SW480 (cell line): ENCODE measurements around the gene PER1.
A peak's percentile ranks its signal among the peaks of the same experiment; 100 is the strongest.
"Not testable (repeated sequence)": the region's sequence is repeated elsewhere in the genome, so short reads cannot be mapped to it uniquely, and the experiment has no call there.

Experiments used
- DNase-seq: peaks from one replicate; pipeline ENCODE4 v3.0.0-alpha.2; 2016; ENCODE audit warnings: low spot score

PER1 gene

DNA sequence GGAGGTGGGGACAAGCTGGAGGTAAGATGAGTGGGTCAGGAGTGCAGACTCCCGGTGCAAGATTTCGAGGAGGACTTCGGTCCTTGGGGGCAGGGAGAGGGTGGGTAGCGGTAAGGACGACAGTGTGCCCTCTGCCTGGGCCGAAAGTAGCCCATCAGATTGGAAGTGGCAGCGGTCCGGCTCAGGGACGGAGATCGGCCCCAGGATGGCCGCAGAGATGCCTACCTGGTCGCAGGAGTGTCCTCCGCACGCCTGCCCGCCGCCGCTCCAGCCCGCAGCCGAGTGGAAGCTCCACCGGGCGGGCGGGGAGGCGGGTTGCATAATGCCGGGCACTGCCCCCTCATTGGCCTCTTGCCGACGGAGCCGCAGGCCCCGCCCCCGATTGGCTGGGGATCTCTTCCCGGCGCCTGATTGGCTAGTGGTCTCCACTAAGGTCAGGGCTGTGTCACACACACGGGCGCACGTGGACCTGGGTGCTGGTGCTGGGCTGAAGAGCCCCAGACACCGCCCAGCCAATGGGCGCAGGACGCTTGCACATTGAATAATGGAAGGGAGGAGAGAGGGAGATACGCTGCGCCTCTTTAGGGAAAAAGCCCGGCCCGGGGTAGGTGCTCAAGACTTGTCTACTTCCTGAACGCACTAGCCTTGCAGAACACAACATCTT, at the start of gene PER1:
TSS of gene PER1 (minus strand) at position 293 of the 664 bp plus-strand sequence. CDS start 1,698 bp downstream, outside the sequence.
- DNase-seq, result peak; percentile 96

DNA sequence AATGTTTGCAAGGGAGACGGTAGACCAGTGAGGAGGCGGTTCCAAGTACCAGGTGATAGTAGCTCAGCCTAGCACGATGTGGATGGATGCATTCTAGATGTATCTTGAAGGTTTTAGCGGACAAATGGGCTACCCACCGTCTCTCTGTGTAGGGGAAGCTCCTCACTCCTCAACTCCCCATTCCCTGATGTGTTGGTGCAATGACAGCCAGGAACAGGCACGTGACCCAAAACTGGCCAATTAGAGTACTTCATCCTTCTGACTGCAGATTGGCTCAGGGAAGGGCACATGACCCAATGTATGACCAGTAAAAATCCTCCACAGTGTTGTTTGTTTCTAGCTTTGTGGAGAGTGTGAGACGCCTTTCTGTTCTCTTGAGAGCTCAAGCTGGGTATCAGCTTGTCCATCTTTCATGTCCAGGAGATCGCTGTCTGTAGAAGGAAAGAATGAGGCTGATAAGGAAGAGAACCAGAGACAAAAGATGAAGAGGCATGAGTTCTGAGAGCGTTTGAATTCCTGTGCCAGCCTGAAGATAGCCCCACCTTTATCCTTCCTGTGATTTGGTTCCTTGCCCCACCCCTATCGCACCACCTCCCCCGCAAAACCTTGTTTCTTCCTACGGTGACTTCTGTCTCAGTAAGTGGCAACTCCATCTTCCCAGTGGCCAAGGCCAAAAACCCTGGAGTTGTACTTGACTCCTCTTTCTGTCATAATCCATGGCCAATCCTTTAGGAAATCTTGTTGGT, 40.0 kb upstream of the PER1 start:
- peak; percentile 95 for DNase-seq

- DNase-seq, result no peak
These were observed 38.3 kb upstream of the PER1 start for GRCh38 chr17:8190506-8190905.

GRCh38 chr17:8189711-8190477, 37.7 kb upstream of the PER1 start, which contains the start of gene BORCS6:
Gene BORCS6 (minus strand): TSS chr17:8190180. CDS start chr17:8190140, 40 bp downstream.
- DNase-seq, result peak; percentile 99

DNA sequence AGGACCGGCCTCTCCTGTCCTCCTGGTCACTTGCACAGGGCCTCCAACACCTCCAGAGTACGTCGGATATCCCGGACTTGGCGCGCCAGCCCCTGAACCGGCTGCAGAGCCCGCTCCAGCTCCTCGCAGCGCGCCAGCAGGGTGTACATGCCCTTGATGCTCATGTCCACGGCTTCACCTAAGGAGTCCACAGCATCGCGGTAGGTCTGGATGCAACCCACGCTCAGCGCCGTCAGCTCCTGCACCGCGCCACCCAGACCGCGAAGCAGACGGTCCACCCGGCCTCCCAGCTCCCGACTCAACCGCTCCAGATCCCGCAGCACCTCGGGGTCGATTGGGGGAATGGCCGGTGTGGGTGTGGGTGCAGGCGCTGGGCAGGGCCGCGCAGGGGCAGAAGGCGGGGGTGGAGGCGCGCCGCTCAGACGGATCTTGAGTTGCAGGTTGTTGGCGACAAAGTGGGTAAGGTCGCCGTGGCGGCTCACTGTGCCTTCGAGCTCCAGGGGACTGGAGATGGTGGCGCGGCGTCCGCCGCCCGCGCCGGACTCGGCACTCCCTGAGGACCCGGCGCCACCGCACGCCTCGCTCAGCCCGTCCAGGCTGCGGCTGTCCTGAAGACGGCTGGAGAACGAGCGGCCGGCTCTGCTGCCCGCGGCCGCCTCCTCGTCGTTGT, 37.0 kb upstream of the PER1 start:
- no peak for DNase-seq

DNA sequence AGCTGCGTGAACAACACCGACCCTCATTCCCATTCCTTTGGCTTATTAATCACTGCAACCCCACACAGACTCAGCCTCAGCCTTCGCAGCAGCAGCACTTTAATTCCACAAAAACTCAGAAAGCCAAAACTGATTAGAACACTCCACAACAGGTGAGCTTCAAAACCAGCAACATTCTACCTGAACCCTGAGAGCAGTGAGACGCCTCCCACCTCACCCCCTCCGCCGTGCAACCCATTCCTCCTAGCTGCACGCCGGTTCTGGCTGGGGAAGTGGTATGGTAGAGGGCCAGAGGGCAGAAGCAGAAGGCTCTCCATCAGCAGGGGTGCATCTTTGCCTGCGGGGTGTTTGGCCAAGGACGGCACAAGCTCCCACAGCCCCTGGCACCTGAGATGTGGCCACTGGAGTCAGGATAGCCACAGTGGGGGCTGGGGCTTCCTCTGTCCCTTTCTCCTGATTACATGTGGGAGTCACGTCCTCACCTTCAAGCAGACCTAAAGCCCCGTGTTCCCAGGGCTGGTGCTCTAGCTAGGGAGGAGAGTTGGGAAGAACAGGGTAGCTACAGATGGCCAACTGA, 36.1 kb upstream of the PER1 start:
- DNase-seq, result no peak

- peak; percentile 99 for DNase-seq
These were observed 35.5 kb upstream of the PER1 start for GRCh38 chr17:8187517-8188262.

DNA sequence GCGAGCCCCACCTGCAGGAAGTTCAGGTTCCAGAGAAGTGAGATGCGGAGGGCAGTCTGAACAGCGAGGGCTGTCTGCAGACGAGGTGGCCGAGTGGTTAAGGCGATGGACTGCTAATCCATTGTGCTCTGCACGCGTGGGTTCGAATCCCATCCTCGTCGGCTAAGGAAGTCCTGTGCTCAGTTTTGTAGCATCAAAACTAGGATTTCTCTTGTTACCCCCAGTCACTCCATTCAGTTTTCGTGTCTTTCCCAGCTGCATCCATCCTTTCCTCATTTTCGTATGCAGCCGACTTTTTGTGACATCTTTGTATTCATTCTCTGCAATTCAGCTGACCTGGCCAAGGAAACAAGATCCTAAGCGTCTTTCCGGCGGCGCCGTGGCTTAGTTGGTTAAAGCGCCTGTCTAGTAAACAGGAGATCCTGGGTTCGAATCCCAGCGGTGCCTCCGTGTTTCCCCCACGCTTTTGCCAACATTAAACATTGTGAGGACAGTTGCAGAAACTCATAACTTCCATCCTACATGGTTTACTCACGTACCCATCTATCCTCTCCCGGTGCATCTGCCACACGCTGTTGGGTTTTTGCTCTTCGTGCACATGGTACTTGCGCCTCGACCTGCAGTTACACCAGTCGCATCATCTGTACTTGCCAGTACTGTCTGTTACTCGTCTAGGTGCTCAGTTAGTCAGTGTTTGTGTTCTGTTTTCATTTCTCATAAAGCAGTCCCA, 34.7 kb upstream of the PER1 start:
- DNase-seq, result peak; percentile 95

DNA sequence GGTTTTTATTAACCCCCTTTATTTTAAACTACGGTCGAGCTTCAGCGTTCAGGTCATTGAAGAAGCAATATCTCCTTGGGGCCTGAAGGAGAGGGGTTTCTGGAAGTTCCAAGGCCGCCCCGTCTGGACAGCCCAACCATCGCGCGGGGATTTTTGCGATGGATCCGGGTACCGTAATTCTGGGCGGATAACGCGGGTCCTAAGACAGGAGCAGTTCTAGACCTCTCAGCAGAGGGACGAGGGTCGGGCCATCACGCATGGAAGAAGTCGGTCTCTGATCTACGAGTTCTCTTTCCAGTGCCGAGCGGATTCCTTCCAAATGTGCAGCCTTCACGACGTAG, 34.2 kb upstream of the PER1 start:
- no peak for DNase-seq

- DNase-seq, result peak; percentile 90
These were observed 33.6 kb upstream of the PER1 start for GRCh38 chr17:8185582-8186445.

DNA sequence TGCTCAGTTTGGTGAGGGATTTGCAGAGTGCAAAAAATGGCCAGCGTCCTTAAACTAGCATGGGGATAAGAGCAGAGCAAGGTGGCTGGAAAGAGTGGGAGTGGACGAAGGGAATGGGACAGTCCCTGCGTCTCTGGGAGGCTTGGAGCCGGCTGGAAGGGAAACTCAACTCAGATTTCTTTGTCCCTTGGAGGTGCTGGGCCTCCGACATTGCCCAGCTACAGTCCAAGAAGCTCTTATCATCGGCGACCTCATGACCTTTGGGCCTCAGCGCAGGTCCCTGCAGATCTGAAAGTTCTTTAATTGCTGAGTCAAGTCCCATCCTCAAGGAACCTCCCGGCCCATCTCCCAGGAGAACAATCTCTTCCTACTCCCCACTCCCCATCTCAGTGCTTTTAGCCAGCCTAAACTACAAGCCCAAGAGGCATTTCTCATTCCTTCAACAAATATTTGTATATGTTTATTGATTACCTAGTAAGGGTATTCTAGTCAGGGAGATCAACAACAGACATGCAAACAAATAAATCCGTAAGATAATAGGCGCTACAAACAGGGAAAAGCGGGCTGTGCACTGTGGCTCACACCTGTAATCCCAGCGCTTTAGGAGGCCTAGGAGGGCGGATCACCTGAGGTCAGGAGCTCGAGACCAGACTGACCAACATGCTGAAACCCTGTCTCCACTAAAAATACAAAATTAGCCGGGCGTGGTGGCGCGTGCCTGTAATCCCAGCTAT, 25.0 kb upstream of the PER1 start:
- no peak for DNase-seq

GRCh38 chr17:8176197-8176940, 24.2 kb upstream of the PER1 start, which contains the start of gene TMEM107:
Gene TMEM107 (minus strand): TSS chr17:8176380. CDS start chr17:8176286, 94 bp downstream.
- peak; percentile 81 for DNase-seq

- DNase-seq, result no peak
These were observed 23.6 kb upstream of the PER1 start for GRCh38 chr17:8175795-8176196.

DNA sequence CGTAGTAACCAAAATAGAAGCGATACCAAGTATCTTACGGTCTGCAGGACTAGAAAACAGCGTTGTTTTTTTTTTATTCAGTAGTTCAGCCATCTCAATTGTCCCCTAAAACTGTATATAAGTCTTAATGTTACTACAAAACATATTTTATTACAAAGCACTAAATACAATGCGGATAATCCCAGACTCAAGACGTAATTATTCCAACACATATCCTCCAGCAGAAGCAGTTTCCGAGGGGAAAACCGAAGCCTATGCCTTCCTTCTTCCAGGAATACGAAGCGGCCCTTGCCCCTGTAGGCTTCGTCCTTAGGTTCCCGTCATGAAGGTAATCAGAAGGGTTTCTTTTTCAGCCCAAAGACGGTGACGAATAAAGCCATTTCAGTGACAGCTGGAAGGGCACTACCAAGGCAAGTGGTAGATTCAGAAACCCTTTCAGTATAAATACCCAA, 21.7 kb upstream of the PER1 start:
- DNase-seq, result no peak

GRCh38 chr17:8173056-8173870, 21.1 kb upstream of the PER1 start:
- peak; percentile 99 for DNase-seq

DNA sequence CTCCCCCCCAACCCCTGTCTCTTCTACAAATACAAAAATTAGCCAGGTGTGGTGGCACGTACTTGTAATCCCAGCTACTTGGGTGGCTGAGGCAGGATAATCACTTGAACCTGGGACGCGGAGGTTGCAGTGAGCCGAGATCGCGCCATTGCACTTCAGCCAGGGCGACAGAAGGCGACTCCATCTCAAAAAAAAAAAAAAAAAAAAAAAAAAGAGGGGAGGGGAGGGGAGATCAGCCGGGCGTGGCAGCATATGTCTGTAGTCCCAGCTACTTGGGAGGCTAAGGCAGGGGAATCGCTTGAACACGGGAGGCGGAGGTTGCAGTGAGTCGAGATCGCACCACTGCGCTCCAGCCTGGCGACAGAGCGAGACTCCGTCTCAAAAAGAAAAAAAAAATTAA, 18.0 kb upstream of the PER1 start:
- DNase-seq, result not testable (repeated sequence)

DNA sequence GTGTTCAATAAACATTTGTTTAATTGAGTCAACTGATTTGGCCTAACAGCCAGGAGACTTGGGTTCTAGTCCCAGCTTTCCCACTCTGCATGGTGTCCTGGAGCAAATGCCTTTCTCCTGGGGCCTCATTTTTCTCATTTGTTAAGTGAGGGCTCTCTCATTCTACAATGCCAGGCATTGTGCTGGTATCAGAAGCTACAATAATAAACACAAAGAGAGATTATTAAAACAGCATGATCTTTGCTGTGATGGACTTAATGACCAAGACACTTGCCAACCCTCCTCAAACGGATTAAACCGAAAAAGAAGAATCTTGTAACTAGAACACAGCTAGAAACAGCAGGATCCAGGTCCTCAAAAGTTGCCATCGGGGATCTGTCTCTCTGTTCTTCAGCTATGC, 15.3 kb upstream of the PER1 start:
- DNase-seq, result no peak
